H9 (cell line): ENCODE data around the gene INSR. TPM values are rescaled to one million over a fixed set of nuclear protein-coding genes. Genes with fewer than 3 reads are reported as not detected.

ENCODE experiments used
- DNase-seq: peaks from one replicate; pipeline ENCODE4 v3.0.0-alpha.2; 2017
- H2AFZ ChIP-seq: one replicate; pipeline ENCODE4 v1.6.1; 2013; ENCODE audit warnings: mild to moderate bottlenecking, low read length, control low read depth, moderate library complexity
- H2AK5ac ChIP-seq: 2 replicates; pipeline ENCODE4 v1.6.1; 2013; ENCODE audit warnings: low read length, control low read depth, mixed read lengths; ENCODE audit not compliant: insufficient read length
- H2BK120ac ChIP-seq: one replicate; pipeline ENCODE4 v1.6.1; 2013; ENCODE audit warnings: low read depth, mild to moderate bottlenecking, low read length, control low read depth, inconsistent platforms; ENCODE audit not compliant: poor library complexity, severe bottlenecking
- H2BK12ac ChIP-seq: 2 replicates; pipeline ENCODE4 v1.6.1; 2013; ENCODE audit warnings: low read length, control low read depth, mixed read lengths, low read depth; ENCODE audit not compliant: insufficient read length
- H2BK15ac ChIP-seq: 2 replicates; pipeline ENCODE4 v1.6.1; 2013; ENCODE audit warnings: low read depth, low read length, control low read depth
- H2BK20ac ChIP-seq: one replicate; pipeline ENCODE4 v1.6.1; 2013; ENCODE audit warnings: low read depth, mild to moderate bottlenecking, low read length, control low read depth, inconsistent platforms; ENCODE audit not compliant: poor library complexity, severe bottlenecking
- H2BK5ac ChIP-seq: 2 replicates; pipeline ENCODE4 v1.6.1; 2013; ENCODE audit warnings: low read length, control low read depth, mixed read lengths; ENCODE audit not compliant: insufficient read length
- H3K14ac ChIP-seq: 2 replicates; pipeline ENCODE4 v1.6.1; 2013; ENCODE audit warnings: low read length, control low read depth; ENCODE audit not compliant: insufficient read depth
- H3K18ac ChIP-seq: 2 replicates; pipeline ENCODE4 v1.6.1; 2013; ENCODE audit warnings: low read depth, mild to moderate bottlenecking, mixed read lengths, low read length, control low read depth; ENCODE audit not compliant: insufficient read length
- H3K23ac ChIP-seq: 2 replicates; pipeline ENCODE4 v1.6.1; 2013; ENCODE audit warnings: low read length, control low read depth, mixed read lengths, low read depth; ENCODE audit not compliant: insufficient read length
- H3K23me2 ChIP-seq: 2 replicates; pipeline ENCODE4 v1.6.1; 2013; ENCODE audit warnings: low read depth, mild to moderate bottlenecking, mixed read lengths, low read length, control low read depth; ENCODE audit not compliant: insufficient read length, poor library complexity, severe bottlenecking
- H3K27ac ChIP-seq: 2 replicates; pipeline ENCODE4 v1.5.1; 2013; ENCODE audit warnings: low read length, control low read depth, mixed read lengths, low read depth; ENCODE audit not compliant: insufficient read length
- H3K27me3 ChIP-seq: 2 replicates; pipeline ENCODE4 v1.6.1; 2013; ENCODE audit warnings: low read length, control low read depth, inconsistent platforms; ENCODE audit not compliant: insufficient read depth
- H3K4ac ChIP-seq: 2 replicates; pipeline ENCODE4 v1.6.1; 2013; ENCODE audit warnings: low read depth, mild to moderate bottlenecking, control low read depth, inconsistent platforms, low read length, moderate library complexity
- H3K4me1 ChIP-seq: 2 replicates; pipeline ENCODE4 v1.6.1; 2013; ENCODE audit warnings: low read length, control low read depth, inconsistent platforms; ENCODE audit not compliant: insufficient read depth
- H3K4me2 ChIP-seq: 2 replicates; pipeline ENCODE4 v1.6.1; 2013; ENCODE audit warnings: low read length, control low read depth, mixed read lengths; ENCODE audit not compliant: insufficient read length, insufficient read depth
- H3K56ac ChIP-seq: 2 replicates; pipeline ENCODE4 v1.6.1; 2013; ENCODE audit warnings: low read depth, mild to moderate bottlenecking, mixed read lengths, low read length, control low read depth; ENCODE audit not compliant: insufficient read length
- H3K79me1 ChIP-seq: 2 replicates; pipeline ENCODE4 v1.6.1; 2013; ENCODE audit warnings: low read depth, mild to moderate bottlenecking, moderate library complexity, low read length, control low read depth, inconsistent platforms; ENCODE audit not compliant: insufficient read depth, poor library complexity, severe bottlenecking
- H3K79me2 ChIP-seq: 2 replicates; pipeline ENCODE4 v1.6.1; 2013; ENCODE audit warnings: low read length, control low read depth, inconsistent platforms; ENCODE audit not compliant: insufficient read depth
- H3K9ac ChIP-seq: 2 replicates; pipeline ENCODE4 v1.6.1; 2013; ENCODE audit warnings: low read length, control low read depth, mixed read lengths; ENCODE audit not compliant: insufficient read length; ENCODE audit errors: extremely low read depth
- H3K9me3 ChIP-seq: one replicate; pipeline ENCODE4 v1.6.1; 2013; ENCODE audit warnings: low read depth, low read length, inconsistent platforms; ENCODE audit not compliant: control insufficient read depth
- H3T11ph ChIP-seq: one replicate; pipeline ENCODE4 v1.6.1; 2013; ENCODE audit warnings: mild to moderate bottlenecking, low read length, control low read depth, inconsistent platforms
- H4K20me1 ChIP-seq: one replicate; pipeline ENCODE4 v1.6.1; 2013; ENCODE audit not compliant: control insufficient read depth, insufficient read length, insufficient read depth
- H4K5ac ChIP-seq: 2 replicates; pipeline ENCODE4 v1.6.1; 2013; ENCODE audit warnings: low read depth, mild to moderate bottlenecking, mixed read lengths, low read length, control low read depth; ENCODE audit not compliant: insufficient read length
- H4K8ac ChIP-seq: replicated peaks from 2 replicates; pipeline ENCODE4 v1.6.1; 2013; ENCODE audit warnings: low read length, control low read depth, mixed read lengths, low read depth; ENCODE audit not compliant: insufficient read length
- H4K91ac ChIP-seq: 2 replicates; pipeline ENCODE4 v1.6.1; 2013; ENCODE audit warnings: low read depth, mild to moderate bottlenecking, moderate library complexity, mixed read lengths, low read length, control low read depth; ENCODE audit not compliant: insufficient read length
- H3K27ac Mint-ChIP-seq, 3 experiments: 2 replicates in 2 of 3; 3 replicates in 1 of 3; pipeline ENCODE4 v1.8.0; 2020 to 2021; ENCODE audit warnings: mixed read lengths in 3 of 3, mild to moderate bottlenecking in 1 of 3, moderate library complexity in 1 of 3
- H3K27me3 Mint-ChIP-seq: 2 replicates; pipeline ENCODE4 v1.8.0; 2021; ENCODE audit warnings: low read depth, mild to moderate bottlenecking, moderate library complexity, mixed read lengths
- H3K36me3 Mint-ChIP-seq, 3 experiments: 2 replicates in 2 of 3; 3 replicates in 1 of 3; pipeline ENCODE4 v1.8.0; 2020 to 2021; ENCODE audit warnings: low read depth in 3 of 3, mixed read lengths in 3 of 3; ENCODE audit not compliant: insufficient read depth in 1 of 3
- H3K4me1 Mint-ChIP-seq, 2 experiments: 2 replicates each; pipeline ENCODE4 v1.8.0; 2020; ENCODE audit warnings: mixed read lengths in 2 of 2
- H3K4me3 Mint-ChIP-seq, 2 experiments: 2 replicates in 1 of 2; 3 replicates in 1 of 2; pipeline ENCODE4 v1.8.0; 2020 to 2021; ENCODE audit warnings: mild to moderate bottlenecking in 2 of 2, mixed read lengths in 2 of 2, moderate library complexity in 1 of 2
- H3K9me3 Mint-ChIP-seq, 2 experiments: 2 replicates in 1 of 2; 3 replicates in 1 of 2; pipeline ENCODE4 v1.8.0; 2020; ENCODE audit warnings: mild to moderate bottlenecking in 2 of 2, mixed read lengths in 2 of 2, moderate library complexity in 1 of 2
- CTCF ChIP-seq: fragments of 200-600 bp; sonication (generic); conservative IDR thresholded peaks from 3 replicates; pipeline ENCODE4 v1.8.0; 2021; ENCODE audit warnings: antibody characterized with exemption, mild to moderate bottlenecking
- WGBS: extraction: QIAGEN DNeasy Blood & Tissue Kit; methylation state at CpG from one replicate; pipeline ENCODE4 v1.1.7; 2013; ENCODE audit warnings: missing lambda C conversion rate, low lambda C conversion rate, mixed read lengths; ENCODE audit not compliant: insufficient read length; ENCODE audit errors: extremely low coverage; 5-methylcytosine and 5-hydroxymethylcytosine counted together
- total RNA-seq: library from RNA; stranded (reverse); gene quantifications from 2 replicates; pipeline ENCODE4 v1.2.1, GENCODE V29; 2021

The INSR gene
- total RNA-seq, 1 experiment from 2014 or later, result 39.8 TPM

GRCh38 chr19:7113233-7113632 lies 181.0 kb downstream of the INSR start:
- TF ChIP-seq CTCF, result no peak
- no peak overlapping the region for H3K14ac ChIP-seq
- no peak overlapping the region for H2BK5ac ChIP-seq
- H3K56ac ChIP-seq, result no peak overlapping the region
- Mint-ChIP-seq H3K9me3 (peaks cover 3 to 6% of the 10 kb centered on the region in 2 experiments; a peak in 4 of 5 replicates), H3K27ac (no peak overlapping the region), H3K36me3 (peaks cover 11 to 31% (median 17%) of the 10 kb centered on the region in 3 experiments; a peak in 6 of 7 replicates), H3K4me3 (no peak overlapping the region), H3K4me1 (peaks cover 4 to 13% of the 10 kb centered on the region in 2 experiments), H3K27me3 (no peaks in the 10 kb centered on the region)
- H3K4ac ChIP-seq, result no peak overlapping the region
- H3K18ac ChIP-seq, result no peak overlapping the region
- no peak overlapping the region for H2BK15ac ChIP-seq
- no peak overlapping the region for H2AFZ ChIP-seq
- no peak overlapping the region for H2AK5ac ChIP-seq
- no peak overlapping the region for H3K23ac ChIP-seq
- no peaks in the 10 kb centered on the region; the same call in 1 of the 2 replicates for H3K4me1 ChIP-seq
- no peak overlapping the region for H2BK12ac ChIP-seq
- H4K5ac ChIP-seq, result no peak overlapping the region
- H3K27ac ChIP-seq, result no peak overlapping the region
- no peak overlapping the region for H3K9ac ChIP-seq
- no peak overlapping the region for H4K91ac ChIP-seq
- H2BK20ac ChIP-seq, result no peak overlapping the region
- H3K79me2 ChIP-seq, result no peaks in the 10 kb centered on the region
- H2BK120ac ChIP-seq, result no peak overlapping the region
- no peaks in the 10 kb centered on the region for H3K79me1 ChIP-seq
- H3K27me3 ChIP-seq, result no peaks in the 10 kb centered on the region
- no peaks in the 10 kb centered on the region for H3K9me3 ChIP-seq
- H3K23me2 ChIP-seq, result no peaks in the 10 kb centered on the region
- H4K8ac ChIP-seq, result no peak overlapping the region
- WGBS, result no CpG with 5 or more reads among the region's 1 CpG
- H3K4me2 ChIP-seq, result no peak overlapping the region
- no peak overlapping the region for H3T11ph ChIP-seq
- no peaks in the 10 kb centered on the region for H4K20me1 ChIP-seq
- no peak for DNase-seq
